Aorta (tissue), 5 donors: ENCODE data around the gene ZDHHC9. TPM values are rescaled to one million over a fixed set of nuclear protein-coding genes. Genes with fewer than 3 reads are reported as not detected.

Source experiments
- ATAC-seq: fragments of 200-7000 bp; cut with Tn5 transposase; one replicate; pipeline ENCODE4 v1.9.1; 2022; ENCODE audit warnings: moderate library complexity; ENCODE audit not compliant: low FRiP score
- DNase-seq, 2 donors: peaks; one replicate each; pipeline ENCODE4 v3.0.0-alpha.2; 2020
- H3K27ac ChIP-seq, 2 donors: one replicate each; pipeline ENCODE4 v1.5.1; 2013; ENCODE audit warnings: low read length in 2 of 2, mild to moderate bottlenecking in 2 of 2, moderate library complexity in 2 of 2, control low read depth in 1 of 2, inconsistent platforms in 1 of 2, low read depth in 1 of 2
- H3K27me3 ChIP-seq, 2 donors: one replicate each; pipeline ENCODE4 v1.6.1; 2013; ENCODE audit warnings: control low read depth in 1 of 2, low read length in 1 of 2, mild to moderate bottlenecking in 1 of 2, moderate library complexity in 1 of 2; ENCODE audit not compliant: insufficient read depth in 2 of 2, control insufficient read depth in 1 of 2
- H3K36me3 ChIP-seq, 2 donors: one replicate each; pipeline ENCODE4 v1.6.1; 2013; ENCODE audit warnings: control low read depth in 1 of 2, low read length in 1 of 2, mild to moderate bottlenecking in 1 of 2; ENCODE audit not compliant: insufficient read depth in 2 of 2, control insufficient read depth in 1 of 2
- H3K4me1 ChIP-seq, 2 donors: one replicate each; pipeline ENCODE4 v1.6.1; 2013; ENCODE audit warnings: low read length in 2 of 2, control low read depth in 1 of 2, mild to moderate bottlenecking in 1 of 2, moderate library complexity in 1 of 2; ENCODE audit not compliant: insufficient read depth in 2 of 2, control insufficient read depth in 1 of 2
- H3K4me3 ChIP-seq, 2 donors: one replicate each; pipeline ENCODE4 v1.5.1; 2013; ENCODE audit warnings: low read length in 2 of 2, control low read depth in 1 of 2, mild to moderate bottlenecking in 1 of 2
- H3K9me3 ChIP-seq: one replicate; pipeline ENCODE4 v1.6.1; 2013; ENCODE audit warnings: mild to moderate bottlenecking, low read length; ENCODE audit not compliant: control insufficient read depth
- WGBS, 2 donors: extraction: QIAGEN DNeasy Blood & Tissue Kit; methylation state at CpG; one replicate each; pipeline ENCODE4 v1.1.7; 2013; 5-methylcytosine and 5-hydroxymethylcytosine counted together
- intact Hi-C, 2 donors: fragments of 100-400 bp; cut with DNase I; formaldehyde crosslinking; loops; one replicate each; pipeline versions ENCODE4 v1.14.2 to v1.15.0; 2022
- polyA plus RNA-seq, 2 donors: library from polyadenylated mRNA; stranded (reverse); fragments of 200-250 nt; gene quantifications; one replicate each; pipeline ENCODE4 v1.2.3, GENCODE V29; 2013
- total RNA-seq, 2 donors: library from RNA; stranded (reverse); fragmentation: NEBNext Ultra II Directional; extraction: Animal tissue kit (Norgen Biotek cat#: 25700); gene quantifications; one replicate each; pipeline ENCODE4 v1.2.1, GENCODE V29; 2021
- donor health status: healthy with polysubstance abuse.
- donor health status: Bipolar disorder and iron deficiency.
- donor health status: DM: no; HTN: no; CAD: no.
- donor health status: DM: no; HTN: no; CAD: no.
- donor health status: DM: yes; HTN: yes; CAD: no.

ZDHHC9 gene
- total and polyA plus RNA-seq, 4 donors, result 4.3 to 24.0 (median 13.3) TPM

DNA sequence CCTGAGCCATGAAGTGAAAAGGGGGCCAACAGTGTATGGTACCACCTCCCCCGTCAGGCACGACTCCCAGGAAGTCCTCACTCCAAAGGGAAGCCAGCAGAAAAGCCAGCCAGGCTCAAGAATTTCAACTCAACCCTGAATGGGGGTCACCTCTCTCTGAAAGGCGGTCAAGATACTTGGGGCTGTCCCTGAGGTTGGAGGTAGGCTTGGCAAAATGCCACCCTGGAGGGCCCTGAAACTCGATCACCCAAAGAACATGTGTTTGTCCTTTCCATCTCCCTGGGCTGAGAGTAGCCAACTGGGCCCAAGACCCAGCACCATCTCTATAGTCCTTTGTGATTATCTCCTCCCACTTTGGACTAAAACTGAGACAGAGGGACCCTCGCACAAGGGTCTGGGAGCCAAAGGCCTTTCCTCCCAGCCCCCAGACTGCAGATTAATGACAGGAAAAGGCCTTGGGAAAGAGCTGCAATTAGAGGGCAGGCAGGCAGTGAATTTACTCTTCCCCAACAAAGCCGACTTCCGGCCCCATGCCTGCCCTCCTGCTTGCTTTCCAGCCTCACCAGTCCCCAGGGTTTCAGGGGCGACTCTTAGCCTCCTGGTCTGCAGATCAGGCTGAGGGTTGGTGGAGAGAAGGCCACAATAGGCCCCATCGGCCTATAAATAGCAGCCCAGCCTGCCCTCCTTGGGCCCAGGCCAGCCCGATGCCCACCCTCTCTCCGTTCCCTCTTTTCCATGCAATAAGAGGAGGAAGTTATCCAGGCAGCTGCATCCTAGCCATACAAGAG lies 58.3 kb downstream of the ZDHHC9 start:
- Histone ChIP-seq H3K27me3 (no peaks in the 10 kb centered on the region), H3K27ac (no peak overlapping the region), H3K4me3 (no peak overlapping the region), H3K4me1 (no peaks in the 10 kb centered on the region), H3K9me3 (no peaks in the 10 kb centered on the region), H3K36me3 (no peaks in the 10 kb centered on the region)
- WGBS, 2 donors, result 71 to 80% methylated on average over 11 of the region's 11 CpGs
- peak in 1 of 2 donors; percentile 49 for DNase-seq
- no peak for ATAC-seq
- intact Hi-C loops, result no loop called here

GRCh38 chrX:129784371-129784770 lies 59.3 kb downstream of the ZDHHC9 start:
- Histone ChIP-seq H3K4me1 (no peaks in the 10 kb centered on the region), H3K36me3 (no peaks in the 10 kb centered on the region), H3K27ac (no peak overlapping the region), H3K9me3 (no peaks in the 10 kb centered on the region), H3K4me3 (no peak overlapping the region), H3K27me3 (no peaks in the 10 kb centered on the region)
- DNase-seq (no peak), ATAC-seq (no peak)
- 87 to 89% methylated on average over 7 of the region's 7 CpGs for WGBS, 2 donors
- intact Hi-C loops, result no loop called here

DNA sequence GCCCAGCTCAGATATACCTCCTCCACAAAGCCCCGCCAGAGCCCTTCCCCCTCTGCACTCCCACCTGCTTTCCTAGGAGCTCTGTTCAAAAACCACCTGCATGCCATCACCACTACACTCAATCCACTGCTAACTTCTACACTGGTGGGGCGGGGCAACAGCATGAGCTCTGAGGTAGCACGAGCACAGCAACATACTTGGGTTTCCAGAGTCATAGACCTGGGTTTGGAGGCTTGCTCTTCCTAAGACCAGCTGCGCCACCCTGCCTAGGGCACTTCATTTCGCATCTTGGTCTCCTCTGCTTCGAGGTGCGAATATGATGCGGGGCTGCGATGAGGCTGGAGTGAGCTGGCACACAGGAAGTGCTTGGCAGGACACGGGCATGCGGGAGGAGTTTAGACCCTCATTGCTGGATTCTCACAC lies 60.4 kb downstream of the ZDHHC9 start:
- 80 to 91% methylated on average over 11 of the region's 11 CpGs for WGBS, 2 donors
- H3K4me3 ChIP-seq, result no peak overlapping the region
- DNase-seq, result peak in 1 of 2 donors; percentile 48

DNA sequence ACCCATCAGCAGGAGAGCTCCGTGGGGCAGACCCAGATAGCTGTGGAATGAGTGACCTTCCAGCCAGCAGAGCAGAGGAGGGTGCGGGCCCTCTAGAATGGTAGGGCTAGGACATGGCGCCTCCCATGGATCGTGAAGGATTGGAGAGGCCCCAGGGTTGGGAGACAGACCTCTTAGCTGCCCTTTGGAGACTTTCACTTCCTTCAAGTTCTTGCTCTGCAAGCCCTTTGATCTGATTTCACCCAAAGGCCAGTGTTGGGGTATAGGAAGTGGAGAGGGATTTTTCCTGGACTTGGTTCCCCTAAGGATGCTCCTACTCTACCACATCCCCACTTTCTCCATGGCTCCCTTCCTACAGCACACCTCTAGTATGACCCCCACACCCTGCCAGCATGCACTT lies 61.0 kb downstream of the ZDHHC9 start:
- Histone ChIP-seq H3K9me3 (no peaks in the 10 kb centered on the region), H3K27me3 (no peaks in the 10 kb centered on the region), H3K27ac (no peak overlapping the region), H3K36me3 (no peaks in the 10 kb centered on the region), H3K4me1 (no peaks in the 10 kb centered on the region), H3K4me3 (no peak overlapping the region)
- no peak for DNase-seq
- WGBS, 2 donors, result 83 to 88% methylated on average over 4 of the region's 4 CpGs
- intact Hi-C loops, result no loop called here
- ATAC-seq, result no peak

More for the DNA sequence above, 60.4 kb downstream of the ZDHHC9 start:
- no peaks in the 10 kb centered on the region for H3K27me3 ChIP-seq
- no peaks in the 10 kb centered on the region for H3K4me1 ChIP-seq
- ATAC-seq, result no peak
- no peak overlapping the region for H3K27ac ChIP-seq
- no peaks in the 10 kb centered on the region for H3K36me3 ChIP-seq
- intact Hi-C loops, result no loop called here
- H3K9me3 ChIP-seq, result no peaks in the 10 kb centered on the region

GRCh38 chrX:129781680-129782495 lies 61.8 kb downstream of the ZDHHC9 start:
- ATAC-seq, result no peak
- intact Hi-C loops, result no loop called here
- no peak overlapping the region for H3K4me3 ChIP-seq

DNA sequence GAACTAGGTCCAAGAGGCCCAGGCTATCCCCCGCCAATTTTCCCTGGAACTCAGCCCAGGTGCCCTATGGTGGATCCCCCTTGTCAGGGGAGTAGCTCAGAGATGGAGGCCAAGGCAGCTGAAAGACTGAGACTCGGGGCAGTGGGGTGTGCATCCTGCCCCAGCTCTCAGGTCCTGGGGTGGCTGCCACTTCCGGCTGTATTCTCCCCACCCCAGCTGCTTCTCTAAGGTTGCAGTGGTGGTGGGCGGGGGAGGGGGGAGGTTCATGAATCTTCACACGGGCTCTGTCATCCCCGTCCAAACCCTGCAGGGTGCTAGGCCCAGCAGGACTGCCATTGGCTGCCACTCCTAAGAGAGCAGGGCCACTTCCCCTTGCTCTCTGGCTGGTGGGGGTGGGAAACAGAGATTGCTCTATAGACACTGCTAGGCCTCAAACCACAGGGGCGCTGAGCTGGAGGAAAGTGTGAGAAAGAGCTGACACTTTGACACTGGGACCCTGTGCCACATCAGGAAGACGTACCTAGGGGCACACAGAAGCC lies 62.5 kb downstream of the ZDHHC9 start:
- peak; percentile 69 to 74 for DNase-seq
- peak; percentile 11 for ATAC-seq
- Histone ChIP-seq H3K36me3 (no peaks in the 10 kb centered on the region), H3K4me1 (no peaks in the 10 kb centered on the region), H3K27me3 (no peaks in the 10 kb centered on the region), H3K9me3 (no peaks in the 10 kb centered on the region), H3K27ac (no peak overlapping the region), H3K4me3 (no peak overlapping the region)
- 61 to 81% methylated on average over 8 of the region's 8 CpGs for WGBS, 2 donors
- intact Hi-C loops, result no loop called here

More at GRCh38 chrX:129781680-129782495, 61.8 kb downstream of the ZDHHC9 start:
- Histone ChIP-seq H3K27me3 (no peaks in the 10 kb centered on the region), H3K9me3 (no peaks in the 10 kb centered on the region), H3K27ac (no peak overlapping the region), H3K36me3 (no peaks in the 10 kb centered on the region), H3K4me1 (no peaks in the 10 kb centered on the region)
- WGBS, 2 donors, result 58 to 89% methylated on average over 10 of the region's 10 CpGs
- peak in 1 of 2 donors; percentile 33 for DNase-seq

- 86 to 92% methylated on average over 6 of the region's 6 CpGs for WGBS, 2 donors
- no peak overlapping the region for H3K4me3 ChIP-seq
- no peaks in the 10 kb centered on the region for H3K4me1 ChIP-seq
- H3K9me3 ChIP-seq, result no peaks in the 10 kb centered on the region
- intact Hi-C loops, result no loop called here
- ATAC-seq (no peak), DNase-seq (peak in 1 of 2 donors; percentile 65)
- no peak overlapping the region for H3K27ac ChIP-seq
- no peaks in the 10 kb centered on the region for H3K36me3 ChIP-seq
- no peaks in the 10 kb centered on the region for H3K27me3 ChIP-seq
These were observed 63.1 kb downstream of the ZDHHC9 start for GRCh38 chrX:129780441-129781105.

DNA sequence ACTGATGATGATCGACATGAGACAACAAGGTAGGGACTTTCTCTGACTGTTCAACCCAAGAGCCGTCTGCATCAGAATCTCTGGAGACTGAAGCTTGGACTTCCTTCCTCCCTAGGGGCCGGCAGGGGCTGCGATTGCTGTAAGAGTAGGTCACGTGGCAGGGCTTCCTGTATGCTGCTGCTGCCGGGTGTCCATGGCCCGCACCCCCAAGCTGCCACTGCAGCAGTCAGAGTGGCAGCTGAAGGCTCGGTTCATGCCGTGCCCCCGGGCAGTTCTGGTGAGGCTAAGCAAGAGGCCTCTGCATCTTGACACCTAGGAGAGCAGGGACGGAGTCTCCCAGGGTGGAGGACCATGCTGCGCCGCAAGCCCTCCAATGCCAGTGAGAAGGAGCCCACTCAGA lies 63.9 kb downstream of the ZDHHC9 start, which contains the start of gene SASH3:
Gene SASH3 (plus strand): TSS at position 203 of the 400 bp plus-strand sequence. CDS start 149 bp downstream, at position 352.
- H3K4me3 ChIP-seq, result no peak within 1 kb of the TSS
- DNase-seq (peak; percentile 75 to 78), ATAC-seq (peak; percentile 27)
- no peaks in the 10 kb centered on the region for H3K36me3 ChIP-seq
- WGBS, 2 donors, result 86 to 87% methylated on average over 13 of the region's 13 CpGs
- no peaks in the 10 kb centered on the region for H3K4me1 ChIP-seq
- intact Hi-C loops, result no loop called here
- no peak within 1 kb of the TSS for H3K27ac ChIP-seq
- no peaks in the 10 kb centered on the region for H3K9me3 ChIP-seq
- no peaks in the 10 kb centered on the region for H3K27me3 ChIP-seq
